KMS-11 (cell line): Measurements from ENCODE around the gene NRP1.
A peak's percentile ranks its signal among the peaks of the same experiment; 100 is the strongest.

Experiments
- H2AFZ ChIP-seq: fragments of 200-600 bp; sonication (generic); 2 replicates; pipeline ENCODE4 v1.6.1; 2016; ENCODE audit warnings: antibody characterized with exemption, mixed run types, low read depth
- H3K27ac ChIP-seq: fragments of 200-600 bp; sonication (generic); 2 replicates; pipeline ENCODE4 v1.6.1; 2016; ENCODE audit warnings: mild to moderate bottlenecking, mixed run types
- H3K27me3 ChIP-seq: fragments of 200-600 bp; sonication (generic); 2 replicates; pipeline ENCODE4 v1.6.1; 2017; ENCODE audit warnings: mild to moderate bottlenecking, low read depth, mixed run types, moderate library complexity; ENCODE audit not compliant: insufficient read depth
- H3K36me3 ChIP-seq: fragments of 200-600 bp; sonication (generic); 2 replicates; pipeline ENCODE4 v1.6.1; 2017; ENCODE audit warnings: mild to moderate bottlenecking, mixed run types; ENCODE audit not compliant: insufficient read depth
- H3K4me1 ChIP-seq: fragments of 200-600 bp; sonication (generic); 2 replicates; pipeline ENCODE4 v1.6.1; 2016; ENCODE audit warnings: mild to moderate bottlenecking, low read depth, mixed run types; ENCODE audit not compliant: poor library complexity, severe bottlenecking
- H3K4me2 ChIP-seq: fragments of 200-600 bp; sonication (generic); 2 replicates; pipeline ENCODE4 v1.7.0; 2016; ENCODE audit warnings: mild to moderate bottlenecking, mixed run types
- H3K4me3 ChIP-seq: fragments of 200-600 bp; sonication (generic); IDR thresholded peaks from 2 replicates; pipeline ENCODE4 v1.6.1; 2017; ENCODE audit warnings: low read depth, low read length, mixed read lengths; ENCODE audit not compliant: insufficient read depth
- H3K79me2 ChIP-seq: fragments of 200-600 bp; sonication (generic); 2 replicates; pipeline ENCODE4 v1.6.1; 2016; ENCODE audit warnings: low read depth, mixed run types; ENCODE audit not compliant: insufficient read depth
- H3K9ac ChIP-seq: fragments of 200-600 bp; sonication (generic); 2 replicates; pipeline ENCODE4 v1.6.1; 2016; ENCODE audit warnings: mild to moderate bottlenecking, mixed run types
- H4K20me1 ChIP-seq: fragments of 200-600 bp; sonication (generic); 2 replicates; pipeline ENCODE4 v1.6.1; 2016; ENCODE audit warnings: mild to moderate bottlenecking, mixed run types; ENCODE audit not compliant: insufficient read depth
- TF ChIP-seq, protein P1 (sequence below): fragments of 200-600 bp; sonication (generic); conservative IDR thresholded peaks from 2 replicates; pipeline ENCODE4 v1.6.1; 2017; ENCODE audit warnings: low read depth, mild to moderate bottlenecking, antibody characterized with exemption, low read length, moderate library complexity, mixed read lengths

The NRP1 gene

DNA sequence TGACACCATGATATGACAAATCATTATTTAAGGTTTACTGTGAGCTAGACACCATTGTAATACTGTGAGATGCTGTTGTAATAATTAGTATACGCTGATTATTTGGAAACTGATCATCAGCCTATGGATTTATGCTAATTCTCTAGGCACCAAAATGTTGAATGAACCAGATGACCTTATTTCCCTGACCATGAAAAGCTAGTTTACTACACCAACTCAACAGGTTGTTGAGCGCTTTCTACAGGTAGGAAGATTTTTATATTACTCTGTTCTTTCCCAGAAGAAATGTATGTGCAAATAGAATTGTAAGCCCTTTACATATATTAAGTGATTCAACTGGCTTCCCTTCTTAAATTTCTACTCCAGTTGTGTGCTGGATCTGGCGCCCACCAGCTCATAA lies 6.2 kb downstream of the NRP1 start:
- Histone ChIP-seq H4K20me1 (no peaks in the 10 kb centered on the region), H2AFZ (no peak overlapping the region), H3K9ac (no peak overlapping the region), H3K4me1 (no peaks in the 10 kb centered on the region), H3K36me3 (no peaks in the 10 kb centered on the region), H3K79me2 (no peaks in the 10 kb centered on the region), H3K27me3 (no peaks in the 10 kb centered on the region), H3K27ac (no peak overlapping the region), H3K4me3 (no peak overlapping the region), H3K4me2 (no peak overlapping the region)
- TF ChIP-seq, protein P1, sequence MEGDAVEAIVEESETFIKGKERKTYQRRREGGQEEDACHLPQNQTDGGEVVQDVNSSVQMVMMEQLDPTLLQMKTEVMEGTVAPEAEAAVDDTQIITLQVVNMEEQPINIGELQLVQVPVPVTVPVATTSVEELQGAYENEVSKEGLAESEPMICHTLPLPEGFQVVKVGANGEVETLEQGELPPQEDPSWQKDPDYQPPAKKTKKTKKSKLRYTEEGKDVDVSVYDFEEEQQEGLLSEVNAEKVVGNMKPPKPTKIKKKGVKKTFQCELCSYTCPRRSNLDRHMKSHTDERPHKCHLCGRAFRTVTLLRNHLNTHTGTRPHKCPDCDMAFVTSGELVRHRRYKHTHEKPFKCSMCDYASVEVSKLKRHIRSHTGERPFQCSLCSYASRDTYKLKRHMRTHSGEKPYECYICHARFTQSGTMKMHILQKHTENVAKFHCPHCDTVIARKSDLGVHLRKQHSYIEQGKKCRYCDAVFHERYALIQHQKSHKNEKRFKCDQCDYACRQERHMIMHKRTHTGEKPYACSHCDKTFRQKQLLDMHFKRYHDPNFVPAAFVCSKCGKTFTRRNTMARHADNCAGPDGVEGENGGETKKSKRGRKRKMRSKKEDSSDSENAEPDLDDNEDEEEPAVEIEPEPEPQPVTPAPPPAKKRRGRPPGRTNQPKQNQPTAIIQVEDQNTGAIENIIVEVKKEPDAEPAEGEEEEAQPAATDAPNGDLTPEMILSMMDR: no peak

DNA sequence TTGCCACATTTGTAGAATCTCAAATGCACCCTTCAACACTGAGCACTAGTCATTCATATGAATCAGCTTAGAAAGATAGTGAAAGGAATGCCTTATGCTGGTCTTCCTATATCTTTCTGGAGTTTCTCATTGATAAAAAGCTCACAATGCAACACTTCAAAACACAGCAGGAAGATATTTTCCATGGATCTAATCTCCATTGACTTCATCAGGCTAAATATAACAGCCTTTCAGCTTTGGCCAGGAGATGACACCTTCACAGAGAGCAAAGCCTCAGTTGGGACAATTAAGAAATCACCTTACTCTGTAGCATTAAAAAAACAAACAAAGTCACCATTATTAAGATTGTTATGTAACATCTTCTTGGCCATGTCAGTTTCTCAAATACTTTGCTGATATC lies 6.7 kb downstream of the NRP1 start:
- Histone ChIP-seq H3K4me1 (no peaks in the 10 kb centered on the region), H2AFZ (no peak overlapping the region), H3K9ac (no peak overlapping the region), H3K79me2 (no peaks in the 10 kb centered on the region), H3K4me3 (no peak overlapping the region), H4K20me1 (no peaks in the 10 kb centered on the region), H3K27me3 (no peaks in the 10 kb centered on the region), H3K4me2 (no peak overlapping the region), H3K27ac (no peak overlapping the region), H3K36me3 (no peaks in the 10 kb centered on the region)
- TF ChIP-seq, protein P1: peak; percentile 35; the same call in 1 of the 2 replicates

DNA sequence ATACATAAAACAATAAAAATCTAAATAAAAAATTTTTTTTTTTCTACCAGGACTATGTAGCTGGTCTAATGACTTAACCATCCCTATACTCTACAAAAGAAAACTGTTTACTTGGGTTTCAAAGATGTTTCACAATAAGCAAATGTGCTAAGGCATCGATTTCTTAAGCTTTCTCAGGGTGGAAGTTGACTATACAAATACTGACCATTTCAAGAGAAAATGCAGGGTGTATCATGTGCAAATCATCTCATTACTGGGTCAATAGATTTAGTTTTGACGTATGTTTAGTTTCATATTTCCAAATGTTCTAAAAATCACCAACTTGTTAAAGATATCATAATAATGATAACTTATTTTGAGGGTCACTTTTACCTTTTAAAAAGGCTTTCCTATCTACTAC lies 7.5 kb downstream of the NRP1 start:
- no peak overlapping the region for H3K4me3 ChIP-seq
- H4K20me1 ChIP-seq: no peaks in the 10 kb centered on the region
- H3K27me3 ChIP-seq: no peaks in the 10 kb centered on the region
- H3K36me3 ChIP-seq: no peaks in the 10 kb centered on the region
- no peak overlapping the region for H3K27ac ChIP-seq
- no peaks in the 10 kb centered on the region for H3K79me2 ChIP-seq
- no peaks in the 10 kb centered on the region for H3K4me1 ChIP-seq
- H3K9ac ChIP-seq: no peak overlapping the region
- no peak overlapping the region for H3K4me2 ChIP-seq
- no peak overlapping the region for H2AFZ ChIP-seq
- TF ChIP-seq, protein P1: no peak

DNA sequence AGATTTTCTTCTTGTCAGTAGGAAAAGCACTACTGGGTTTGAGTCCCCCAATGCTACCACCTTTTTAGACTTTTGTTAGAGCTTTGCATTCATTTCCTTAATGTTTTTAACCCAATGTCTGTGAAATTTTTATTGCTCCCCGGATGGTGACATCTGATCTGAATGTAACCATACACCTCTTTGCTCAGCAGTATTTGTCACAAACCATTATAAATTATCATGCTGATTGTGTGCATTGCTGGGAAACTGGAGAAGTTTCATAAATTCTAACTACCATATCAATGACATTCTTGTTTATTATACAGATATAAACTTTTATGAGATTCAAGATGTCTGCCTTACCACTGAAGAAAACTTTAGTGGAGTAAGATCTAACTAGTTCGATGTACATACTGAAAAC lies 8.5 kb downstream of the NRP1 start:
- no peak overlapping the region for H3K4me2 ChIP-seq
- H3K4me1 ChIP-seq: no peaks in the 10 kb centered on the region
- no peak overlapping the region for H3K27ac ChIP-seq
- TF ChIP-seq, protein P1: no peak
- H3K79me2 ChIP-seq: no peaks in the 10 kb centered on the region
- H4K20me1 ChIP-seq: no peaks in the 10 kb centered on the region
- H3K4me3 ChIP-seq: no peak overlapping the region
- no peaks in the 10 kb centered on the region for H3K27me3 ChIP-seq
- H3K9ac ChIP-seq: no peak overlapping the region
- no peaks in the 10 kb centered on the region for H3K36me3 ChIP-seq
- no peak overlapping the region for H2AFZ ChIP-seq
